ENCODE measurements around the gene LDLRAD3.

GRCh38 chr11:36129955-36130354, 186.1 kb downstream of the LDLRAD3 start:
- no peak for TF ChIP-seq CTCF (IDR thresholded peaks at IDR 0.05)
- no peak for TF ChIP-seq POLR2A (IDR thresholded peaks at IDR 0.05)
